HG02973 (cell line): ENCODE results near the gene MMS19.
A peak's percentile ranks its signal among the peaks of the same experiment; 100 is the strongest.
"Not testable (repeated sequence)": the region's sequence is repeated elsewhere in the genome, so short reads cannot be mapped to it uniquely, and the experiment has no call there.

Source experiments
- ATAC-seq: cut with Tn5 transposase; IDR thresholded peaks from one replicate; pipeline ENCODE4 v1.9.1; 2021; ENCODE audit warnings: moderate library complexity; ENCODE audit not compliant: unreplicated experiment

The MMS19 gene

GRCh38 chr10:97468781-97469180, 29.4 kb downstream of the MMS19 start:
- not testable (repeated sequence) for ATAC-seq

DNA sequence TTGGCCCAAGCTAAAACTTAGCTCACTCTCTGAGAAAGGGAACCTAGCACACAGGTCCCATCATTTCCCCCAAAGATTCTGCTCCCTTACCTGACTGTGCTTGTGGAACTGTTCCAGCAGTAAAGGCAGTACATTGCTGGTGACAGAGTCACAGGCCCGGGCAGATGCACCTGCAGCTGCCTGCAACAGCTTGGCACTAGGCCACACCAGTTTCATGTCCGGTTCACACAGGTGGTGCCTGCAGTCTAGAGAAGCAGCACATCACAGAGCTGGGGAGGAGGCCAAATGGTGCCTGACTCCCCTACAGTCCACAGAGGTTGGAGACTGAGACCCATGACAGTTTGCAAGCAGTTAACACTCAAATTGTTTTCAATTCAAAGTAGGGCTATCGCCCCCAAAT, 30.1 kb downstream of the MMS19 start:
- ATAC-seq, result no peak

GRCh38 chr10:97466755-97467154, 31.5 kb downstream of the MMS19 start:
- no peak for ATAC-seq

DNA sequence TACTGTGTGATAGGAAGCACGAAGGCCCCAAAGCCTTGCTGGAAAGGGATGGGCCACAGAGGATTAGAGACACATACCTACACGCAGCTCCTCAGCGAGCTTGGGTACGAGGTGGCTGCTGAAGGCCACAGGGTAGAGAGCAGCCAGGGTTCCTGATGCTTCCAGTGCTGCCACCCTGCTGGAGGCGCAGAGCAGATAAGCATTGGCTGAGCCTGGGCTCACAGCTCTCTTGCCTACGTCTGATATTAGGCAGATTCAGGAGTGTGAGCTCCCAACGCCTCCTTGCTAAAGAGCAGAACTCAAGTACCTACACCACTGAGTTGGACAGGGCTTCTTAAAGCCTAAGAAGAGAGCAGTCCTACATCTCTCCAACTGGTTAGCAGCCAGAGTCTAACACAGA, 32.2 kb downstream of the MMS19 start:
- ATAC-seq, result no peak

GRCh38 chr10:97464226-97464625, 34.0 kb downstream of the MMS19 start:
- ATAC-seq, result no peak

DNA sequence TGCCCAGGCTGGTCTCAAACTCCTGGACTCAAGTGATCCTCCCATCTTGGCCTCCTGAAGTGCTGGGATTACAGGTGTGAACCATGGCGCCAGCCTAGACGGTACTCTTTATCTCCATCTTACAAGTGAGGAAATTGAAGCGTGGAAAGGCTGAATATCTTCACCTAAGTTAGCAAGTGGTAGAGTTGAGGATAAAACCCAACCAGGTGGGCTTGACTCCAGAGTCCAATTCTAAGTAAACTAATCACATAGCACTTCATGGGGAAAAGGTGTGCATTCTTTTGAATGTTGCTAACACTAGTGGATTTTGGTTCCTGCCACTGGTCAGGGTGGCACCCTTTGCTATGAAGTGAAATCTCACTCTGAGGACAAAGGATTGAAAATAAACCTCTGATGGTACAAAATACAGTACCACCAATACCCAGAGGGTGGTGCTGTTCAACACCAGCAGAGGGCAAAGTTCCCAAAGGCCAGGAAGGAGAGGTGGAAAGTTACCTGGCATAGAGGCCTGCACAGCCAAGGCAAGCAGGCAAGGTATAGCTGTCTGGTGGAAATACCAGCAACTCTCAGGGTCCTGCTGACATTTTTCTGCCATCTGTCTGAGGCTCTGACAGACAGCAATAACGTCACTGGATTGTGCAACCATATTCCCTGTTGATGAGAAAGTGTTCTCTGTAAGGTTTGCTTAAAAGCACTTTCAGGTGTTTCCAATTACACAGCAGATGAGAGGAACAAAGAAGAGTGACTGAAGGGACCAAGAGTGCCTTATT, 34.7 kb downstream of the MMS19 start:
- ATAC-seq, result no peak

DNA sequence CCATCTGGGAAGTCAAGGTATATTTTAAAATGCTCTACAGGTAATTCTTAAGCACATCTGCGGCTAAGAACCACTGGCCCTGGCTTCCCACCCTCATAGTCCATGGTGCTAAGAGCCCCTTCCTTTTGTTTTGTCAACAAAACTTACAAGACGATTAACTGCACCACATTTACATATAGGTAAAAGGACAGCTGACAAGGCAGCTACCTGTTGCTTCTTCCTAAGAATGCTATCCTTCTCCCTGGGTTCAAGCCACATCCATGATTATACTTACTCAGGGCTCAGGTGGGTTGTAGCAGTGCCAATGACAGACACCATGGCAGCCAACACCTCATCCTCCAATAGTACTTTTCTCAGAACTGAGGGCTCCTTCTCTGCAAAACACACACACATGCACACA, 35.9 kb downstream of the MMS19 start:
- ATAC-seq, result no peak

DNA sequence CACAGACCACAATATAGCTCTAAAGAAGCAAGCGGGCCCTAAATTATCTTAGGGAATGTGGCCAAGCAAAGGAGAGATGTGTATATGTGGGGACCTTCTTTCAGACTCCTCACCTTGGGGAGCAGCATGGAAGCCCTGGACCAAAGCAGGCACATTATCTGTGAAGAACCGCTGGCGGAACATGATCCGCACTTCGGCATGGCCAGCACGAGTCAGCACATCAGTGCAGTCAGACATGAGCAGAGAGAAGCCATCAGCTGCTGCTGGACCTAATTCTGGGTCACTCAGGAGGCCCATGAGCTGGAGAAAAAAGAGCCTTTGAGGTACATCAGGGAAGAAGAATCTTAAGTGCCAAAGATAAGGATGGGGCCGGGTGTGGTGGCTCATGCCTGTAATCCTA, 38.3 kb downstream of the MMS19 start:
- ATAC-seq, result no peak

DNA sequence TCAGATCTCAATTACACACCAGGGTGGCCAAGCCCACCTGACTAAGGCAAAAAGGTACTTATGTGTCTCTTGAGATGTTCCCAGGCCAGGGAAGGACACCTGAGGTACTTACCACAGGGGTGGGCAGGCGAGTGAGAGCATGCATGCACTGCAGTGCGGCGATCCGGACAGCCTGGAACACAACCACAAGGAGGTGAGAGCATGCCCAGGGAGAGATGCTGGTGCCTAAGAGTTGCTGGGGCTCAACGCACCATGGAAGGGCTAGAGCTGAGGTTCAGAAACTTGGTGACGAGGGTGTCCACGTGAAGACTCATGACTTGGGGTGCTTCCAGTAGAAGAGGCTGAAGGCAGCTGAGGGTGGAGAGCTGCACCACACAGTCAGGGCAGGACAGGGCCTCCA, 39.1 kb downstream of the MMS19 start:
- no peak for ATAC-seq

DNA sequence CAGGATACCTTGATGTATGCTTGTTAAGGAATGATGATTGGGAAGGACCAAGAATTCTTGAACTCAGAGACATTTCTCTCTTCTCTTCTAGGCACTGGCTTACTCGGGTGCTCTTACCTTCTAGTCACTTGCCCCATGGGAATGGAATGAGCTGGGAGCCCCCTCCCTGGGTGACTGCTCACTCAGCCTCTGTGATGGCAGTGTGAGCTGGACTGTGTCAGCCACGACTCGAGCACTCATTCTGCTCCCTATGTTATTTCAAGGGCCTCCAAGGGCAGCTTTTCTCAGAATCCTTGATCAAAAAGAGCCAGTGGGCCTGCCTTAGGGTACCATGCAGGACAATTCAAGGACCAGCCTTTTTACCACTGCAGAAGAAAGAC, 41.5 kb downstream of the MMS19 start:
- ATAC-seq, result no peak

GRCh38 chr10:97456034-97456685, 42.1 kb downstream of the MMS19 start:
- ATAC-seq, result no peak

GRCh38 chr10:97454330-97455036, 43.7 kb downstream of the MMS19 start:
- ATAC-seq, result no peak

DNA sequence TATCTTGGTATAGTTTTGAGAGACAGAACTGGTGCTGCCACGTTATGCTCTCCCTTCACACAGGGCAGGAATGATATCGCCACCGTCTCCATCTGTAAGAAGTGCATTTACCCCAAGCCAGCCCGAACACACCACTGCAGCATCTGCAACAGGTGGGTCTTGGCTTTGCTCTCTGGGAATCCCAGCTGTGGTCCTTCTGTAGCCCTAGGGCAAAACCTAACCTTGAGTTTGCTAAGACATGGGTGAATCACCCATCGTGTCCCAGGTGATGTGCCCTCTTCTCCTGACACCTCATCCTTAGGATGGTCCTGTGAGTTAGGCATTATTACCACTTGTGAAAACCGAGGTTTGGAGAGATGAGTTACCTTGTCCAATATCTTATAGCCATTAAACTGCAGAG, 45.9 kb downstream of the MMS19 start:
- ATAC-seq, result no peak

DNA sequence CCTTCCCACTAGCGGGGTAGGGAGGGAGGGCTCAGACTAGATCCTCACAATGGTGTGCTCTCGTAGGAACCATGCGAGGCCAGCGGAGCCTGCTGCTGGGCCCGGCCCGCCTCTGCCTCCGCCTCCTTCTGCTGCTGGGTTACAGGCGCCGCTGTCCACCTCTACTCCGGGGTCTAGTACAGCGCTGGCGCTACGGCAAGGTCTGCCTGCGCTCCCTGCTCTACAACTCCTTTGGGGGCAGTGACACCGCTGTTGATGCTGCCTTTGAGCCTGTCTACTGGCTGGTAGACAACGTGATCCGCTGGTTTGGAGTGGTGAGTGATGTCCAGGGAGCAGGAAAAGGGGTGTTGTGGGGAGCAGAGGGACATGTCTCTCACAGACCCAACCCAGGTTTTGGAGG, 46.6 kb downstream of the MMS19 start:
- no peak for ATAC-seq

DNA sequence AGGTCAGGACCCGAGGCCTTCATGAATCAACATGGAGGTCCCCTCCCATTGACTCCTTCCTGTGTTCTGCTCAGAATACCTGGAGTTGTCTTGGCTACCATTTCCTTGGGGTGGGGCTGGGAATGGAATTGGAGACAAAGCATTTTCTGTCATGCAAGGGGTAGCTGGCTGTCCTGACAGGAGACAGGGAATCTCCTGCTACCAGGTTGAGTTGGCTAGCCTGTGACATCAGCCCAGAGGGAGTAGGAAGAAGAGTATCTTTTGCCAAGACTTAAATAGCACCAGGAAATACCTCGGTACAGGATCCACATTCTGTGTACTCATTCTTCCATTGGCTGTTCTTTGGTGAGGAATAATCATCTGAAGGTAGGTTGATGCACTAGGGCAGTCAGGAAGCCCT, 47.4 kb downstream of the MMS19 start:
- ATAC-seq, result no peak

- peak; percentile 96 for ATAC-seq
These were observed 52.2 kb downstream of the MMS19 start, which contains the start of the genes EXOSC1 and ZDHHC16 for GRCh38 chr10:97445722-97446639. TSS of gene EXOSC1 (minus strand) at chr10:97446006. CDS start at chr10:97445985, 21 bp downstream. TSS of gene ZDHHC16 (plus strand) at chr10:97446175. CDS start at chr10:97451676, 5,501 bp downstream.

GRCh38 chr10:97445357-97445721, 52.9 kb downstream of the MMS19 start:
- ATAC-seq, result peak; percentile 2

GRCh38 chr10:97444212-97444611, 54.0 kb downstream of the MMS19 start:
- ATAC-seq, result no peak

GRCh38 chr10:97442277-97442676, 55.9 kb downstream of the MMS19 start:
- no peak for ATAC-seq

DNA sequence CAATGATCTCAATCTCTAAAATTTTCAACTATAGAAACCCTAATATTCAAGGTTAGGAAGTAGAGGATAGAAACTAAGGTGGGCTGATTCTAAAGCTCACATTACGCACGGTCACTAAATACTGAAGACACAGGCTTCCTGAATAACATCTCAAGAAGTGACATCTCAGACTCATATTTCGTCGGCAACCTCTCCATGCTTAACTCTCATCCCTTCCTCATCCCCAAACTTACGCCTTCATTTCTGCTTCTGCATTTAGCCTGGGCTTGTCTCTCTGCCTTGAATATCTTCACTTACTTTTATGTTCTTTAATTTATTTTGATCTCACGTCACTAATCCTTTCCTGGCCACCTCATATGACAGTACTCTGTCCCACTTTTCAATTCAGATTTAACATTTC, 63.0 kb downstream of the MMS19 start:
- no peak for ATAC-seq

- no peak for ATAC-seq
These were observed 63.7 kb downstream of the MMS19 start for GRCh38 chr10:97434557-97434956.
